ENCODE data around the gene ARID1B. TPM values are rescaled to one million over a fixed set of nuclear protein-coding genes. Genes with fewer than 3 reads are reported as not detected.

The ARID1B gene
- total RNA-seq, 1 experiment from 2014 or later = 15.5 TPM

DNA sequence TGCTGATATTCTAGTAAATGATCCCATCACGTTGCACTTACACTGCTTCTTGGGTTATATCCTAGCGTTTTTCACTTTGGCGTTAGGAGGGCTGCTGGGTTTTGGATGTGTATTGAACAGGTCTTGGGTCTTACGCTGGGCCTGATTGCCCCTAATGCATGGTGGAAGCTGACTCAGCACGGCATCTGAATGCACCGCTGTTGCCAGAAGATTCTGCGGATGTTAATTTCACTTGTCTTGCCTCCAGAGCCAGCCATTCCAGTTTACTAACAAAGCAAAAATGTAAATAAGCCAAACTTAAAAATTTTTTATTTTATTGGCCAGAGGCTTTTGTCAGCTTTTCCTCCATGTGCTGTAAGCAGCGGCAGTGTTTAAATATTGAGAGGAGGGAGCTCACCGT lies 312.7 kb downstream of the ARID1B start:
- DNase-seq (ENCODE audit: extremely low read depth, low read depth) = no peak

DNA sequence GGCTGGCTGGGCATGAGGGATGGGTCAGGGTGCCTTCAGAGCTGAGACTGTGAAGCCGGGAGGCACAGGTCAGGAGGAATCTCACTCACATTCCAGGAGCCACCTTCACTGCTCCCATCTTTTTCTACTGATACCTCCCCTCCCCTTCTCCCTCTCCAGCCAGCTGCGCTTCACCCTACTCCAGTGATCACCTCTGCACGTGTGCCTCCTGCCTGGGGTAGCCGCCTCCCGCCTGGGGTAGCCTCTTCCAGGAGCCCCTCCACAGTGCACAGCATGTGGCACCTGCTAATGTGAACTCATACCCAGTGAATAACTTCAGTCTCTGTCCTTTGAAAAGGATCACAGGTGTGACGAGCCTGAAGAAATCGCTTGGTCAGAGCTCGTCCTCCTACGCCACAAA lies 313.6 kb downstream of the ARID1B start:
- DNase-seq (ENCODE audit: extremely low read depth, low read depth) = no peak

DNA sequence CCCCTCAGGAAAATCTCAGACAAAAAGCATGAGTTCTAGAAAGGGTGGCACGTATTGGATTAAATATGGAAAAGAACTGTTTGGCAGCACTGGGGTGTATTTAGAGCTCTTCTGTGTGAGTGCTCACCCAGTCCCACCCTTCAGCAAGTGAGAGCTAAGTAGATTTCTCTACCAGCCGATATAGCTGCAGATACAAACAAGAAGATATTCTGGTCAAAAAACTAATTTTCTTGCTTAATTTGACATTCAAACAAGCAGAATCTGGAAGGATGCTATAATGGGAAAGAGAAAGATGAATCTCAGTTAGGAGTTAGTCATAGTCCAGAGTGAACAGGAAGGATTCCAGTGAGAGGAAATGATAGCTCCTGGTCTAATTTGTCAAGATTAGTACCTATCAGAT lies 314.1 kb downstream of the ARID1B start:
- DNase-seq (ENCODE audit: extremely low read depth, low read depth) = no peak

DNA sequence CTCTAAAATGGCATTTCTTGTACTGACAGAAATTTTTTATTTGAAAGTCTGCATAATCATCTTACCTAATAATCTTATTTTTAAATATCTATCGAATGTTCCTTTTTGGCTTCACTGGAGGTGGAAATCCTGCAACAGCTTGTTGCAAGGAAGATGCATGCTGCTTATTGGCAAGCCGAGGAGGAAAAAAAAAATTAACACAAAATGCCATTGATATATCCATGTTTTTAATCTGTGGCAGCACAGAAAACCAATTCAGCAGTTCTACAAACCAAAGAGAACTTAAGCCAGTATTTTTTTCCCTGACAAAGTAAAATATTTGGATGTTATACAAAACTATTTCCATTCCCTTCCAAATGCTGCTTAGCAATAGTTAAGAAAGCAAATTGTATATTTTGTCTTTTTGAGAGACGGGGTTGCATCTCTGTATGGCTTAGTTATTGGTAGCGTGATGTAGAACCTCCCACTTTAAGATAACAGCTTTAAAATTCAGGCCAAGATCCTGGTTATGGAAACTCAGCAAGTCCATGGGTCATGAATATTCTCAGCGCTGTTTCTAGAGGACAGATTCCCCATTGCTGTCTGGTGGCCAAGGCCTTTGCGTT lies 314.8 kb downstream of the ARID1B start:
- no peak for DNase-seq (ENCODE audit: extremely low read depth, low read depth)

DNA sequence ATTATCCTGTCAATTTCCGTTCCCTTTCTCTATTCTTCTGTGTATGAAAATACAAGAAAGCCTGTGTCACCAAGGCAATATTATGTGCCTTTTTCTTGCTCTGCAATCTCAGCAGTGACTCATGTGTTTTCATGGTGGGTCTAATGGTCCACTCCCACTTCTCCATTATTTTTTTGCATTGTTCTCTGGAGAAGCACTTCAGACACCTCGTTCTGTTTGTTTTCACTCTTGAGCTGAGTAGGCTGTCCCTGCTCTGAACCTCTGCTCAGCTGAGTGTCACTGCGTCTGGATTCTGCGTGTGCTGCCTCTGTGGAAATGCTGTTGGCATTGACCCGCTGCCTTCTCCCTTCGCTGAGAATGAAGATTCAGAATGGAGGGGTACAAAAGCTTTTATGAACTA lies 315.6 kb downstream of the ARID1B start:
- DNase-seq (ENCODE audit: extremely low read depth, low read depth) = no peak

DNA sequence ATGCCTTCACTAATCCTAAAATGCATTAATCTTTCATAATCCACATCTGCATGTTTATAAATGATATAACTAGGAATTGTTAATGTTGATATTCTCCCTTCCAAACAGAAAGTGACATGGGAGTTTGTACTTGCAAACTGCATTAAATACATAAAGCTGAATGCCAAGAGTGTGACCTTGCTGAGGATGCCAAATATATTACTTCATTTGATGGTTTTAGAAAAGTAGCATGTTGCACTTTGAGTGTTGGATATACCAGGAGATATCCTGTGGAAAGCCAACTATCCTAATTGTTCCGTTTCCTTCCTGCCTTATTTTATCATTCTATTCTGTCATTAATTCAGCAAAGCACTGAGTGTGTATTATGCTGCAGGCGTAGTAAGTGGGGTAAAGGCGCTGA lies 316.4 kb downstream of the ARID1B start:
- no peak for DNase-seq (ENCODE audit: extremely low read depth, low read depth)

DNA sequence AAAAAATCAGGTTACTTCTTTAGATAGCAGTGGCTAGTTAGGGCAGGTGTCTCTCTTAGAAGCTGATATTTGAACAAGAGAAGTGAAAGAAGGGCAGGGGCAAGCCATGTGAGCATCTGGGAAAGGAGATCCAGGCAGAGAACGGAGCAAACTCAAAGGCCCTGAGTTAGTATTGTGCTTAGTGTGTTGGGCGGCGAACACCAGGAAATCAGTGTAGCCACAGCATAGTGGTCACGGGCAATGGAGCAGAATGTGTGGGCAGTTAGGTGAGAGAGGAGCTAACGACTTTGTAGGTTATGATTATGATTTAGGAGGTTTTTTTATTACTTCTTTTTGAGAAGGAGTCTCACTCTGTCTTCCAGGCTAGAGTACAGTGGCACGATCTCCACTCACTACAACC lies 316.9 kb downstream of the ARID1B start:
- DNase-seq (ENCODE audit: extremely low read depth, low read depth) = no peak

DNA sequence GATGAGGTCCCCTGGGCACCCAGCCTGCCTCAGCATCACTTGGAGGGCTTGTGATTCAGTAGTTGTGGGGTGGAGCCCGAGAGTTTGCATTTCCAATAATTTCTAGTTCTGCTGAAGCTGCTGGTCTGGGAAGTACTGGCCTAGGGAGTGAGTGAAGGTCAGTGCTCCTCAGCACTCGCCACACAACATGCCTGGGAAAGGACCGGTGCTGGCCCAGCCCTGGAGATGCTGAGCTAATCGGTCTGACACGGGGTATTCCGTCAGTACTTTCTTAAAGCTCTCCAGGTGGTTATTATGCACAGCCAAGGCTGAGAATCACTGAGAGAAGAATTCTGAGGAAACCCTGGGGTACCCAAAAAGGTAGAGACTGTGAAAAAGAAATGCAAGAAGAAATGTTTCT lies 317.9 kb downstream of the ARID1B start:
- DNase-seq (ENCODE audit: extremely low read depth, low read depth) = no peak

GRCh38 chr6:157095569-157095968 lies 318.4 kb downstream of the ARID1B start:
- DNase-seq (ENCODE audit: extremely low read depth, low read depth) = no peak

GRCh38 chr6:157096105-157096504 lies 318.9 kb downstream of the ARID1B start:
- no peak for DNase-seq (ENCODE audit: extremely low read depth, low read depth)

DNA sequence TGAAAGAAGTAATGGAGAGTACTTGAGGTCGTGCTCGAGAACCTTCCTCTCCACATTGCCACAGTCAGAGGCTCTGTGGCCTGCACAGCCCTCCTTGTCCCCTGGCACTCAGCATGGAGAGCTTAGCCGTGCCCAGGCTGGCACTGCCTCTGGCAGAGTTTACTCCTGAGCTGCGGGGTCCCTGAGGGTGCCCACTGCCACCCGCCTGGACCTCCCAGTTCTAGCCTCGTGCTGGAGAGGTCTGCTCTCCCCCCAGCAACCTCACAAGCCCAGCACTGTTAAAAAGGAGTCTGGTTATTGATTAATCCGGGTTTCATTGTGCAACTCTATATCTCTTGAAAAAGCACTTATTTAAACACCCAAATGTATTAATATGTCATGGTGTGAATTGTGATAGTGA lies 319.3 kb downstream of the ARID1B start:
- DNase-seq (ENCODE audit: extremely low read depth, low read depth) = no peak

- no peak for DNase-seq (ENCODE audit: extremely low read depth, low read depth)
Measured at GRCh38 chr6:157097255-157097955, 320.2 kb downstream of the ARID1B start.

GRCh38 chr6:157098999-157099398 lies 321.8 kb downstream of the ARID1B start:
- DNase-seq (ENCODE audit: extremely low read depth, low read depth) = no peak

- no peak for DNase-seq (ENCODE audit: extremely low read depth, low read depth)
Measured at GRCh38 chr6:157099912-157100593, 322.9 kb downstream of the ARID1B start.

DNA sequence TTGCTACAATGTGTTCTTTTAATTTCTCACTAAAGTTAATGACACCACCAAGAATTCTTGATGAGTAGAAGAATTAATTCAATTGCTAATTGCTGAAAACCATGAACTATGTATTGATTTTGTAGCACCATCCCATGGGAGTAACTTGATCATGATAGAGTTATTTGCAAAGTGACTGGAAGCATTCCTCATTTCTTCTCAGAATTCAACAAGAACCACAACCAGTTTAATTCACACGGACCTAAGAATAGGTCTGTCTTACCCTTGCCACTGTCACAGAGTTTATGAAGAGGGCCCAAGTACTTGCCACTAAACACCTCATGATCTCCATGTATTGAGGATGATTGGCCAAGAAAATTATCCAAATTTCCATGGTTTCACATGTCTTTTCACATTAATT lies 324.0 kb downstream of the ARID1B start:
- DNase-seq (ENCODE audit: extremely low read depth, low read depth) = no peak

DNA sequence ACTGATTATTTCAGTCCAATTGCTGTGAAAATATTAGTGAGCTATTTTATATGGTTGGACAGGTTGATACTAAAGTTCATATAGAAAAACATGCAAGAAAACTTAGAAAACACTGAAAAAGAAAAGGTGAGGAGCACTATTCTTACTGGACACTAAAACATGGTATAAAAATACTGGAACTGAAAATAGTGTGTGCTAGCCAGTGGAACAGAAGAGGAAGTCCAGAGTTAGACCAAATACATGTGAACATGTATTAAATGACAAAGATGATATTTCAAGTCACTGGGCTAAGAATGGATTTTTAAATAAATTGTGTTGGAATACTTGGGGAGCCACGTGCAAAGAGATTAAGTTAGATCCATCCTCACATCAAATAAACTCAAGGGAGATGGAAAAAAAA lies 327.6 kb downstream of the ARID1B start:
- no peak for DNase-seq (ENCODE audit: extremely low read depth, low read depth)

DNA sequence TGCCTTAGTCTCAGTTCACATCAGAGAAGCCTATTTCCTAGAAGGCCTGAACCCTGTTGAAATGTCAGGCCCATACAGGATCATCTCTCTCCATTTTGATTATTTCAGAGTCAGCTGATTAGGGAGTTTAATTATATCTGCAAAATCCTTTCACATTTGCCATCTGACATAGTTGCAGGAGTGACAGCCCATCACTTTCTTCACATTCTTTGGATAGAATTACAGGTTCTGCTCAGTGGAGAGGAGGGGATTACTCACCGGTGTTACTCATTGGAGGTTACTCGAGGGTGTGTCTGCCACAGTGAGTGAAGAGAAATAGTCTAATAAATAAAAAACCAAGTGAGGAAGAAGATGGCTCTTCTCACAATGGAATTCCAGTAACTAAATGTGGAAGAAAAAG lies 329.3 kb downstream of the ARID1B start:
- DNase-seq (ENCODE audit: extremely low read depth, low read depth) = no peak

- no peak for DNase-seq (ENCODE audit: extremely low read depth, low read depth)
Measured at GRCh38 chr6:157107571-157107914, 330.4 kb downstream of the ARID1B start.

DNA sequence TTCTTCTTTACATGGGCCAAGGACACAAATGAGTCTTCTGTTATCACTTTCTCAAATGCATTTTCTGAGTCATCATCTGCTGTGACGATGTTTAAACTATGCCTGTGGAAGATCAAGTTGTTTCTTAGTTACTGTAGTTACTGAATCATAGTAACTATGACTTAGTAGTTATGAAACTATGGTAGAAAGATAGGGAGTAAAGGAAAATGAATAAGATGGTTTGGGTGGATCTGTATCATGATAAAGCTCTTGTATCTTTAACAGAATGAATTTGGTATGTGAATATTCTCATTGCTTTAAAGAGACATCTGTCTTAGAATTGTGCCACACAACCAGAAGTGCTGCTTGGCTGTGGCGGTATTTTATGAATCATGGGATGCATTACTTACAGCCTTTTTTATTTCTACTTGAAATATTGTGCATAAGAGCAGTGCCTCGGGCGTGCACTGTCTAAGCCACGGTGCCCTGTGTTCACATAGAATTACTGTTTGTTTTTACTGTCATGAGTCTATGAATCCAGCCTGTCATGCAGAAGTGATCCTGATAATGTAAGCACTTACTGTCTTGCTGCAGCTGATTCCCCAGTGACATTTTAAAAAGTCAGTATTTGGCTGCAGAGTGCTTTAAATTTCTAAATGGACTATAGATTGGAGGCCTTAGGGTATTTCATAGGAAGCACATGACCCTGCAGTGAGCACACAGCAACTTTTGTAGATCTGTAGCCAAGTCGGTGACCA lies 330.9 kb downstream of the ARID1B start:
- DNase-seq (ENCODE audit: extremely low read depth, low read depth) = peak; percentile 43

GRCh38 chr6:157108923-157109322 lies 331.7 kb downstream of the ARID1B start:
- DNase-seq (ENCODE audit: extremely low read depth, low read depth) = no peak

- DNase-seq (ENCODE audit: extremely low read depth, low read depth) = no peak
Measured at GRCh38 chr6:157110607-157111006, 333.4 kb downstream of the ARID1B start.

DNA sequence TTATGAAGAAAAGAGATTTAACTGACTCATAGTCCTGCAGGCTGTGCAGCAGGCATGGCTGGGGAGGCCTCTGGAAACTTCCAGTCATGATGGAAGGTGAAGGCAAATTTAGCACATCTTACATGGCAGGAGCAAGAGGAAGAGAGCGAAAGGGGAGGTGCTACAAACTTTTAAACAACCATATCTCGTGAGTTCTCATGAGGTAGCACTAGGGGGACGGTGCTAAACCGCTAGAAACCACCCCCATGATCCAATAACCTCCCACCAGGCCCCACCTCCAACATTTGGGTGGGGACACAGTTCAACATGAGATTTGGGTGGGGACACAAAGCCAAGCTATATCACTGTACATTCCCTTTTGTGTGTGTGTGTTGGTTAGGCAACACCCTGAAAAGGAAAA lies 336.2 kb downstream of the ARID1B start:
- DNase-seq (ENCODE audit: extremely low read depth, low read depth) = no peak
